Activated naive CD4-positive, alpha-beta T cell treated with anti-CD3 and anti-CD28 coated beads, Interleukin-2, amount 50 U/mL, for 24 hours (primary cell): ENCODE data around the gene CCDC187.

Experiments used
- H3K27ac Mint-ChIP-seq: one replicate; pipeline ENCODE4 v1.8.0; 2021; ENCODE audit warnings: mild to moderate bottlenecking, mixed read lengths
- H3K27me3 Mint-ChIP-seq: one replicate; pipeline ENCODE4 v1.8.0; 2021; ENCODE audit warnings: mixed read lengths
- H3K36me3 Mint-ChIP-seq: one replicate; pipeline ENCODE4 v1.8.0; 2021; ENCODE audit warnings: mixed read lengths
- H3K4me1 Mint-ChIP-seq: one replicate; pipeline ENCODE4 v1.8.0; 2021; ENCODE audit warnings: mixed read lengths
- H3K4me3 Mint-ChIP-seq: one replicate; pipeline ENCODE4 v1.8.0; 2021; ENCODE audit warnings: mild to moderate bottlenecking, mixed read lengths
- H3K9me3 Mint-ChIP-seq: one replicate; pipeline ENCODE4 v1.8.0; 2021; ENCODE audit warnings: mixed read lengths

The CCDC187 gene

DNA sequence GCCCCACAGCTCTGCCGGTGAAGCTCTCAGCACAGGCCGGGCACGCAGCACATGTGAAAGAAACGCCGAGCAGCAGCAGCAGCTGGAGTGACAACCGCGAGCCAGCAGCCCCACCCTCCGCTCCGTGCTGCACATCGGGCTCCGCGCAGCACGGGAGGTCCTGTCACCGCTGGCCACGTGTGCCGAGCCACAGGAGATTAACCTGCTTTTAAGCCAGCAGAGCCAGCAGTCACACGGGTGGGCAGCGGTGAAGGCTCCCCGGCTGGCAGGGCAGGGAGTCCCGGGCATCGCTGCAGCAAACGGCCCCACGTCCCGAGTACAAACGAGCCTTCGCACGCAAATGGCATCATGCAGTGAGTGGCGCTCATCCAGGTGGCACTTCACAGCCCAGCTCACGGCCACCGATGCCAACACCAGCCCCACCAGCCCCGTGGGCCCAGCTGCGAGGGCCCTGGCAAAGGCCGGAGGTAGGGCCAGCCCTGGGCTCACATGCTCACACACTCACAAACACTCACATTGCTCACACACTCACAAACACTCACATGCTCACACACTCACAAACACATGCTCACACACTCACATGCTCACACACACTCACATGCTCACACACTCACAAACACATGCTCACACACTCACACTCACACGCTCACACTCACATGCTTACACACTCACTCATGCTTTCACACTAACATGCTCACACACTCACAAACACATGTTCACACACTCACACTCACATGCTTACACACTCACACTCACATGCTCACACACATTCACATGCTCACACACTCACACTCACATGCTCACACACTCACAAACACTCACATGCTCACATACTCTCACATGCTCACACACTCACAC lies 11.1 kb downstream of the CCDC187 start:
- H3K4me1 Mint-ChIP-seq, result no peaks in the 10 kb centered on the region
- H3K27ac Mint-ChIP-seq, result no peak overlapping the region
- no peak overlapping the region for H3K4me3 Mint-ChIP-seq
- no peaks in the 10 kb centered on the region for H3K36me3 Mint-ChIP-seq
- no peaks in the 10 kb centered on the region for H3K27me3 Mint-ChIP-seq
- no peaks in the 10 kb centered on the region for H3K9me3 Mint-ChIP-seq

DNA sequence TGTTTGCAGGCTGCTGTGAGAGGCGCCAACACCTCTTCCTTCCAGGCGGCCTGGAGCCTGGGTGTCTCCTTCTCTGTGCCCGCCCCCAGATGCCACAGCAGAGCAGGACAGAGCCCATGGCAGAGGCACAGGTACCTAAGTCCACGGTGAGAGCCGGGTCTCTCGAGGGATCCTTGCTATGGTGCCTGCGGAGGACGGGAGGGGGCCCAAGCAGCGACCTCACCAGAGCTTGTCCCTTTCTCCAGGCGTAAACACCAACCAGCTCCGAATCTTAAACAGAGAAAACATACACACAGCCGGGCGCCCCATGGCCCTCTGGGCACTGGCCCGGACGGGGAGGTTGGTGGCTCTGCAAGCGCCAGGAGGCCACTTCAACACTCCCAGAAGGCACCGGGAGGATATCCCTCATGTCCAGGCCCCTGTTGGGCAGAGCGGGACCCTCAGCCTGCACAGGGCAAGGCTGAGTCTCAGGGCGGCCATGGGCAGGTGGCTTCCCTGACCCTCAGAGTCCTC lies 11.8 kb downstream of the CCDC187 start:
- Mint-ChIP-seq H3K27ac (no peak overlapping the region), H3K9me3 (no peaks in the 10 kb centered on the region), H3K27me3 (no peaks in the 10 kb centered on the region), H3K4me3 (no peak overlapping the region), H3K36me3 (no peaks in the 10 kb centered on the region), H3K4me1 (no peaks in the 10 kb centered on the region)

DNA sequence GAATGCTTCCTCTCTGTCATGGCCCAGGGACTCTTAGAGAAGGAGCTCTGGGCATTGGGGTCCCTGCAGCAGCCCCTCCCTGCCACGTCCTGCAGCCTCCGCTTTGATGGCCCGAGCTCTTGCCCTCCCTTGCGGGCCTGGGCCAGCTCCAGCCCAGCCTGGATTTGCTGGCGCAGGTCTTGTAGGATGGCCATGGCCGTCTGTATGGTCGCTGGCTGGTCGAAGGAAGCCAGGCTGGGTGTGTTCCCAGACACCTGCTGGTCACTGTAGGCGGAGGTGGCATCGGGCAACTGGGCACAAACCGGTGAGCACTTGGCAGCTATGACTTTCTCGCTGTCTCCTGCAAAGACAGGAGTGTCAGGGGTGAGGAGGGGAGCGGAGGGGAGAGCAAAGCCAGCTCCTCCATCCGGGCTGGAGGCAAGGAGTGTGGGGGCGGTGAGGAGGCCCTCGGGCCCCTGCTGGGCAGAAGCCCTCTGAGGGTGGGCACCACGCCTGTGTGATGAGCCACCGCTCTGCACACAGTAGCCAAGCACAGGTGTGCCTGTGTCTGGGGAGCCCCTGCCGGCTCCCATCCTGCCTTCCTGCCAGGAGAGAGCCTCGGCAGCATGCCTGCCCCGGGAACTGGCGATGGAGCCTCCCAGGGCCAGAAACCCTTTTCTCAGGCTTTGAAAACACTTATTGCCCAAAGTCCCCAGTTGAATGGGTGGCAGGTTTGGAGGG lies 12.4 kb downstream of the CCDC187 start:
- H3K9me3 Mint-ChIP-seq, result no peaks in the 10 kb centered on the region
- H3K4me1 Mint-ChIP-seq, result no peaks in the 10 kb centered on the region
- H3K27me3 Mint-ChIP-seq, result no peaks in the 10 kb centered on the region
- no peak overlapping the region for H3K27ac Mint-ChIP-seq
- no peaks in the 10 kb centered on the region for H3K36me3 Mint-ChIP-seq
- H3K4me3 Mint-ChIP-seq, result no peak overlapping the region

DNA sequence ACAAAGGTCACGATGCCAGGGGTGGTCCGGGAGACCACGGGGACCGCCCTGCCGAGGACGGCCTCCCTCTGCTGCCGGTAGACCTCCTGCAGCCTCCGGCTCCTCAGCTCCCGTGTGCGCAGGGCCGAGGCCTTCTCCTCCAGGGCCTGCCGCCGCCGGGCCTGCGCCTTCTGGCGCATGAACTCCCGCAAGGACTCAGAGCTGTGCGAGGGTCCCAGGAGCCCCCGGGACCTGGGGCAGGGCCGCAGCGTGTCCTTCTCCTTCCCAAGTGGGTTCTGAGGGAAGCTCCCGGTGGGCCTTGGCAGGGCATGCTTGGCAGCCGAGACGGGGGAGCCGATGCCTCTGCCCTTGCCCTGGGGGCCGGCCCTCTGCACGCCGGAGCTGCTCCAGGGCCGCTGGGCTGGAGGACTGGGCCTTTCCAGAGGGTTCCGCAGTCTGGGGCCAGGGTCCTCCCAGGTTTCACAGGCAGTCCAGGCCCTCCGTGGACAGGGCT lies 13.3 kb downstream of the CCDC187 start:
- no peaks in the 10 kb centered on the region for H3K27me3 Mint-ChIP-seq
- H3K9me3 Mint-ChIP-seq, result no peaks in the 10 kb centered on the region
- H3K4me3 Mint-ChIP-seq, result no peak overlapping the region
- H3K36me3 Mint-ChIP-seq, result no peaks in the 10 kb centered on the region
- H3K4me1 Mint-ChIP-seq, result no peaks in the 10 kb centered on the region
- no peak overlapping the region for H3K27ac Mint-ChIP-seq

DNA sequence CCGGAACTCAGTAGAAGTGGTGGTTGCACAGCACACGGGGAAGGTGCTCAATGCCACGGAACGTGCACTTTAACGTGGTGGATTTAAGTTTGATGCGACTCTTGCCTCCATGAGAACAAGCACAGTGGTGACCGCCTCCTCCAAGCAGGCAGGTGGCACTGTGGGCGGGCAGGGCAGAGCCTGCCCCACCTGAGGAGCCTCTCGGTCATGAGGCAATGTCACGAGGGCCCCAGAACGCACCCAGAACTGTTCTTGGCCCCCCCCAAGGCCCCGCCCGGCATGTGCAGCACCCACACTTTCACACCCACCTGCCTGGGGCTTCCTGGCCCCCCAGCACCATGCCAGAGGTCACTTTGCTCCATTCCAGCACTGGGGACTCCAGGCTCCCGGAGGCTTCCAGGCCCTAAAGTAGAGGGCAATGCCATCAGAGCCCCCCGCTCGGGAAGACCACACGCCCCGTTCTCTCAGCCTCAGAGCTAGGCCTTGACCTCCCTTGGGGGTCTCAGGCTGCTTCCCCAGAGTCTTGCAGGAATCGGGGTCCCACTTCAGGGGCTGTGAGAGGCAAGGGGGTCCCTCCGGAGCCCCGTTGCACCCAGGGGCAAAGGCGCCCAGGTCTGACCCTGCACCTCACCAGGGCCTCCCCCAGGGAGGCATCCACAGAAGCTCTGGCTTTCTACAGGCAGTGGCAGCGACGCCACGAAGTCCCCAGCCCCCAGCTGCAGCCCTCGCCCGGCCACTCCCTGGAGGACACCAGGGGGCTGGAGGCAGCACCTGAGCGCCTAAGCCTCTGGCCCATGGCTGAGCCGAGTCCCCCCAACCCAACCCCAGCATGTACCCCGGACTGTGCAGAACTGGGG lies 14.0 kb downstream of the CCDC187 start:
- Mint-ChIP-seq H3K27ac (no peak overlapping the region), H3K4me1 (no peaks in the 10 kb centered on the region), H3K4me3 (no peak overlapping the region), H3K27me3 (no peaks in the 10 kb centered on the region), H3K36me3 (no peaks in the 10 kb centered on the region), H3K9me3 (no peaks in the 10 kb centered on the region)

DNA sequence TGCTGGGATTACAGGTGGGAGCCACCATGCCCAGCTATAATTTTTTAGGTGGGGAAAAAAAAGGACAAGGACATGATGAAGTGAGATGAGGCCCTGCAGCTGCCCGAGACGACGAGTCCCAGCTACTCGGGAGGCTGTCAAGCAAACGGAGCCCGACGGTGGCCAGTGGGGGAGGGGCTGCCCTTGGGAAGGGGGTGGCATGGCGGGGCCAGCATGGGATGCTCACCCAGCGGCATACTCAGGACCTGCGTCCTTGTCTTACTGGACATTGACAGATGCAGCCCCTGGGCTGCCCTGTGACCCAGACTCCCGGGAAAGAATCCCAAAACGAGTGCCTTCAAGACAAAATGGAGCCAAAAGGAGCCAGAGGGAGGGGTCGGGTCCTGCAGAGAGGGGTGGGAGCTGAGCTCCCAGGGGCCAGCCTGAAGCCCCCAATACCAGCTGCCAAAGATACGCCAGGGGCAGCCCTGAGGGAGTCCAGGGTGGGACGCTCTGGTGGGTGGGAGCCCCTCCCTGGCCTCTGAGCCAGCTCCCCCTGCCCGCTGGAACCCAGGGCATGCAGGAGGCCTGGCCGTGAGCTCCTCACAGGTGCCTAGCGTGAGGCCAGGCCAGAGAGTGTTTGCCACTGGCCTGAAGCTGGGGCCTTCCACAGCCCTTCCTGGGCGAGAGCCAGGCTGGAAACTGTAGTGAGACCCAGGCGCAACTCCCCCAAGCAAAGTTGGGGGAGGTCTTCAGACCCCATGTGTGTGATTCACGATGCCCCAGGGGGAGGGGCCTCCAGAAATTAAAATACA lies 15.7 kb downstream of the CCDC187 start:
- no peak overlapping the region for H3K27ac Mint-ChIP-seq
- H3K36me3 Mint-ChIP-seq, result no peaks in the 10 kb centered on the region
- H3K9me3 Mint-ChIP-seq, result no peaks in the 10 kb centered on the region
- H3K4me3 Mint-ChIP-seq, result no peak overlapping the region
- H3K4me1 Mint-ChIP-seq, result peaks cover 4% of the 10 kb centered on the region
- H3K27me3 Mint-ChIP-seq, result peaks cover 1% of the 10 kb centered on the region

DNA sequence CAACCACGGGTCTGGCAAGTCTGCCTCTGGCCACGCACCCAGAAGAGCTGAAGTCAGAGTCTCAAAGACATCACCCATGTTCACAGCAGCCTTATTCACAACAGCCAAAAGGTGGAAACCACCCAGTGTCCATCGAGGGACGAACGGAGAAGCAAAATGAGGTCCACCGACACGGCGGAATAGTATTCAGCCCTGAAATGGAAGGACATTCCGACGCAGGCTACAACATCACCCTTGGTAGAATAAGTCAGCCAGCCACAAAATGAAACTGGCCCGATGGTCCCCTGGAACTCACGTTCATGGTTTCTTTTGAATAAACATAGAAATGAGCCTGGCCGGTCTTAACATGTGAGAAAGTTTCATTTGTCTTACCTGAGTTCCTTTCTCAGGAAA lies 16.9 kb downstream of the CCDC187 start:
- Mint-ChIP-seq H3K27me3 (peaks cover 1% of the 10 kb centered on the region), H3K4me3 (no peak overlapping the region), H3K36me3 (no peaks in the 10 kb centered on the region), H3K27ac (no peak overlapping the region), H3K9me3 (no peaks in the 10 kb centered on the region), H3K4me1 (peaks cover 4% of the 10 kb centered on the region)

DNA sequence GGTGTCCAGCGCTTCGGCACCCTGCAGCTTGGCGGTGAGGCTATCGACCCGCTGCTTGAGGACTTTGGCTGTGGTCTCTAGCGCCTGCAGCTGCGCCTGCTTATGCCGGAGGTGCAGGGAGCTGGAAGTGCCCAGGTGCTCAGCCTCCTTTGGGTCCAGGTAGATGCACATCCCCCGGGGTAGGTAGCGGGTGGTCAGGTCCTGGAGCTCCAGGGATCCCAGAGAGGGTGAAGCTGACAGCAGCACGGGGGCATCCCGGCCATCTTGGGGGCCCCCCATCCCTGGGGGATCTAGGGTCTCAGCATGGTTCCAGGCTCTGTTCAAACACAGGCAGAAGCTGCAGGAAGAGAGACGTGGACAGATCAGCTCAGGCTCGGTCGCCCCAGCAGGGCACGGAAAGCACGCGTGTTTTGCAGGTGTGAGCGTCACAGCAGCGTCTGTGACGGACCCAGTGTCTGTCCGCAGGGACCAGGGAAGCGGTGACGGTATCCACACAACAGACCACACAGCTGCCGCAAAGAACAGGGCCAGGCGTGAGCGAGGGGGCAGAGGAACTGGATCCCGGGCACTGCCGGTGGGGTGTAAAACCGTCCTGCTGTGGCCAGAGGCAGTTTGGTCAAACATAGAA lies 17.4 kb downstream of the CCDC187 start:
- Mint-ChIP-seq H3K27ac (no peak overlapping the region), H3K4me3 (no peak overlapping the region), H3K9me3 (no peaks in the 10 kb centered on the region), H3K4me1 (peaks cover 4% of the 10 kb centered on the region), H3K36me3 (no peaks in the 10 kb centered on the region), H3K27me3 (peaks cover 1% of the 10 kb centered on the region)

DNA sequence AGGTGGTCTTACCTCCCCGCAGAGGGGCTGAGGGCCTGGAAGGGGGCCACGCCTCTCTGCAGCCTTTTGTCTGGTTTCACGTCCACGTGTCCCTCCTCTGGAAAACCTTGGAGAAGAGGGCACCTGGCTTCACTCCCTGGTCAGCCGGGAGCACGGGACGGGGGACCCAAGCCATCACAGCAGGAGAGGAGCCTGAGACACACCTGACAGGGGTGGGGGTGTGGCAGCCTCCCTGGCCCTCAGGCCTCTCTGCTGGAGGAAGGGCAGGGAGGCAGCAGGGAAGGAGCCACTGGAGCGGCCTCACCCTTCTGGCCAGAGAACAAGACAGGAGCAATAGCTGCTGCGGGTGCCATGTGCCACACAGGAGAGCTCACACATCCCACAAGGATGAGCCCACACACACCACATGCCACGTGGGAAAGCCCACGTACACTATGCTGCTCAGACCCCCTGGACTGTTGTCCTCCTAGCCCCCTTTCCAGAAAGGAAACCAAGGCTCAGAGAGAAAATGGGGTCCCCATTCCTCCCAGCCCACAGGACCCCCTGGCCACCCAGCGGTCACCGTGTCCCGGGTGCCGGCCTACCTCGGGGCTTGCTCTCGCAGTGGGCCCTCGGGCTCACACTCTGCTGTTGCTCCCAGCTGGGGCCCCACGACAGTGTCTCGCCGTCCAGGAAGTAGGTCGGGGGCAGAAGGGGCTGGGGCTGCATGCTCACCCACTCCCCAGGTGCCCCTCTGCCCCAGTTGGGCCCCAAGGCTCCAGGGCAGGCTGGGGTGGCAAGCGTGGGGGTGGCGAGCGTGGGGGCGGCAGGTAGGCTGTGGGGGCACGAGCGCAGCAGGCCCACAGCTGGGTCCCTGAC lies 18.2 kb downstream of the CCDC187 start:
- Mint-ChIP-seq H3K27ac (no peak overlapping the region), H3K4me3 (no peak overlapping the region), H3K9me3 (no peaks in the 10 kb centered on the region), H3K4me1 (peaks cover 4% of the 10 kb centered on the region), H3K27me3 (peaks cover 1% of the 10 kb centered on the region), H3K36me3 (no peaks in the 10 kb centered on the region)

DNA sequence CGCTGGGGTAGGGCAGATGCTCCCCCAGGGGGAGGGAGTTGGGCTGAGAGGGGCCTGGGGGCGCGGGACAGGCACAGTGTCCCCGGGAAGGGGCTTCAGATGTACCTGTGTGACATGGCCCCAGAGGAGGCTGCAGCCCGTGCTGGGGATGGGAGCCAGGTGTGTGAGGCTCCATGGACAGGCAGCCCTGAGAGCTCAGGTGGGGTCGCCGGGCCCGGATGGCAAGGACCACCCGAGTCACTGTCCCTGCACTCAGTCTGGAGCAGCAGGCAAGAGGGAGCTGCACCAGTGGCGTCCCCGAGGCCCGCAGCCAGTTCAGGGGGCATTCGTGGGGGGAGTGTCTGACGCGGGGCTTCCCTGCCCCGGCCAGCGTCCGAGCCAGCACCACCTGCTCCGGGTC lies 18.9 kb downstream of the CCDC187 start:
- Mint-ChIP-seq H3K27ac (no peak overlapping the region), H3K4me1 (peaks cover 4% of the 10 kb centered on the region), H3K9me3 (no peaks in the 10 kb centered on the region), H3K27me3 (peaks cover 1% of the 10 kb centered on the region), H3K4me3 (no peak overlapping the region), H3K36me3 (no peaks in the 10 kb centered on the region)

DNA sequence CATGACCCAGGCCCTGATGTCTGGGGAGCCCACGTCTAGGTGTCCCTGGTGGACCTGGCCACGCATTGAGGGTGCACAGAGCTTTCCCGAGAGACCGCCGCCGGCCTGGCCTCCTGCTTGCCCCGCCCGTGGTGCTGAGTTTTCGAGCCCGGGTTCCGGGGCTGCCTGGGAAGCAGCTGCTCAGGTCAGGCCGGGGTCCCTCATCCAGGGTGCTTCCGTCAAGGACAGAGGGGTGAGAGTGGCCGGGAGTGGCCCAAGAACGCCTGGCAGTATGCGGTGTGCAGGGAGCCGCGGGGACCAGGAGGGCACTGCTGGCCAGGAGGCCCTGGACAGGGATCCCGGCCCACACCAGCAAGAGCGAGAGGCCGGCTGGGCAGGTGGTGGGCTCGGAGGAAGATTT lies 19.6 kb downstream of the CCDC187 start:
- peaks cover 4% of the 10 kb centered on the region for H3K4me1 Mint-ChIP-seq
- peaks cover 1% of the 10 kb centered on the region for H3K27me3 Mint-ChIP-seq
- H3K4me3 Mint-ChIP-seq, result no peak overlapping the region
- no peak overlapping the region for H3K27ac Mint-ChIP-seq
- no peaks in the 10 kb centered on the region for H3K36me3 Mint-ChIP-seq
- no peaks in the 10 kb centered on the region for H3K9me3 Mint-ChIP-seq

DNA sequence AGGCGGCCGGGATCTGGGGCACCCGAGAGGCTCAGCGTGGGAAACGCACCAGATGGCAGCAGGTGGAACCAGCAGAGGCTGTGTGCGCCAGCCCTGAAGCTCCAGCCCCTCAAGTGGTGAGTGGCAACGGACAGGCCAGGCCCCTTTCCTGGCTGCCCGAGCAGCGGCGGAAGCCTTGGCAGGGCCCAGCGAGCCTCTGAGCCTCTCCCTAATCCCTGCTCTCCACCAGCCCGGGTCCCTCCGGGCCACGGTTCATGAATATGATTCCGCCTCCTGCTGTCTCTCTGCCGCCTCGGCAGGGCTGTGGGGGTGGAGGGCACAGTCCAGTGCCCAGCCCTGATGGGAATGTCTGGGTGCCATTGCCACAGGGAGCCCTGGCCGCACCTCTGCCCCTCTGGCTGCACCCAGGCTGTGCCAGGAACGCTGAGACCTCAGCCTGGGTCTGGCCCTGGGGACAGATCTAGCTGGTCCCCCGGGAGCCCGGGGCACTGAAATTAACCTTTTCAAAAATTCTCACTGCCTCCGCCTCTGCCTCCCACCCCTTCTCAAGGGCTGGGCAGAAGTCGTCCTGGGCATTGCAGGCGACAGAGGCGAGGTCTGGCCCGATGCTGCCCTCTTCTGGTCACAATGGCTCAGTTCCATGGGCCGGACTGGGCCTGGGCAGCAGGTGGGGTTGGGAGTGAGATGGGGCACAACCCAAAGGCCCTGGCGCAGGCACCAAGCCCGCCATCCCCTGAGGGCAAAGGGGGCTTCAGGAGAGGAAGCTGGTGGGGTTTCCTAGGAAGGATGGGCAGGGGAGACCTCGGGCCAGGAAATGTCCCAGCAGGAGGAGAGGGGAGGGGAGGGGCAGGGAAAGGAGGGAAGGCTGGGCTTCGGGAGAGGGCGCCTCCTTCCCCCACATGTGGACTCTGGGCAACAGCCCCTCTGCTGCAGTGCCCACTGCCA lies 20.3 kb downstream of the CCDC187 start:
- Mint-ChIP-seq H3K4me3 (peak overlapping the region; percentile 30), H3K27me3 (peaks cover 1% of the 10 kb centered on the region), H3K27ac (no peak overlapping the region), H3K9me3 (no peaks in the 10 kb centered on the region), H3K4me1 (peaks cover 4% of the 10 kb centered on the region), H3K36me3 (no peaks in the 10 kb centered on the region)
